K562 (cell line): ENCODE measurements around the gene RNASE8. TPM values are rescaled to one million over a fixed set of nuclear protein-coding genes. Genes with fewer than 3 reads are reported as not detected.

Experiments used
- ATAC-seq: fragments of 200-7000 bp; cut with Tn5 transposase; 3 replicates; pipeline ENCODE4 v1.9.1; 2020; ENCODE audit warnings: moderate library complexity
- BruUV-seq: library from RNA; stranded (reverse); fragments of 400-500 nt; replicated peaks from 2 replicates; lab custom pipeline; 2021; lab: Mats Ljungman, UMichigan
- CTCF ChIA-PET: fragments of 300-600 bp; formaldehyde crosslinking; extraction: SDS; loops from one replicate; lab custom pipeline; 2021; ENCODE audit warnings: low intra/inter-chr PET ratio; lab: Yijun Ruan, JAX
- POLR2A ChIA-PET: fragments of 300-600, 350-650 bp; sonication (Branson Sonifier 250); formaldehyde crosslinking; extraction: SDS; loops from one replicate; lab custom pipeline; 2021; ENCODE audit warnings: antibody characterized with exemption, inconsistent platforms; lab: Yijun Ruan, JAX
- DNase-seq, 4 experiments: peaks; one replicate each; pipeline versions ENCODE4 v3.0.0 to v3.0.0-alpha.2; 2011 to 2018; ENCODE audit warnings: low spot score in 3 of 4, mixed read lengths in 3 of 4; ENCODE audit errors: extremely low read depth in 1 of 4
- FAIRE-seq: peaks from 2 replicates; lab custom pipeline; 2011; peaks lifted over from hg19 to GRCh38; lab: Jason Lieb, UNC
- H2AFZ ChIP-seq: 2 replicates; pipeline ENCODE4 v1.6.0; 2011; ENCODE audit warnings: low read depth, low read length, control low read depth, inconsistent platforms
- H3K27ac ChIP-seq: fragments of 200-600 bp; 3 replicates; pipeline ENCODE4 v1.8.0; 2011; ENCODE audit warnings: low read depth, mild to moderate bottlenecking, control low read depth, inconsistent platforms, low read length, moderate library complexity, mixed read lengths; ENCODE audit errors: extremely low read depth
- H3K27me3 ChIP-seq, 2 experiments: fragments of 300-600 bp in 1 of 2; 2 replicates in 1 of 2; 3 replicates in 1 of 2; pipeline versions ENCODE4 v1.6.0 to v1.8.0; 2011; ENCODE audit warnings: inconsistent platforms in 2 of 2, low read length in 2 of 2, mild to moderate bottlenecking in 1 of 2, mixed read lengths in 1 of 2, moderate library complexity in 1 of 2; ENCODE audit not compliant: control insufficient read depth in 2 of 2, insufficient read depth in 2 of 2
- H3K36me3 ChIP-seq: fragments of 300-600 bp; 3 replicates; pipeline ENCODE4 v1.8.0; 2011; ENCODE audit warnings: mild to moderate bottlenecking, low read length, inconsistent platforms; ENCODE audit not compliant: control insufficient read depth, insufficient read depth
- H3K4me1 ChIP-seq, 2 experiments: fragments of 200-600 bp in 1 of 2; replicated peaks in 1 of 2; 2 replicates in 1 of 2; 3 replicates in 1 of 2; pipeline versions ENCODE4 v1.5.1 to v1.8.0; 2011; ENCODE audit warnings: inconsistent platforms in 2 of 2, low read length in 2 of 2, mild to moderate bottlenecking in 1 of 2, mixed read lengths in 1 of 2, moderate library complexity in 1 of 2; ENCODE audit not compliant: control insufficient read depth in 2 of 2, insufficient read depth in 2 of 2
- H3K4me2 ChIP-seq: 2 replicates; pipeline ENCODE4 v1.6.1; 2011; ENCODE audit warnings: low read length, control low read depth, inconsistent platforms, mixed read lengths; ENCODE audit not compliant: insufficient read depth
- H3K4me3 ChIP-seq: fragments of 200-600 bp; sonication (generic), shearing (Covaris generic); 2 replicates; pipeline ENCODE4 v1.5.1; 2016; ENCODE audit warnings: control low read depth, inconsistent platforms
- H3K79me2 ChIP-seq: fragments of 200-600 bp; 3 replicates; pipeline ENCODE4 v1.8.0; 2011; ENCODE audit warnings: low read length, inconsistent platforms; ENCODE audit not compliant: control insufficient read depth, insufficient read depth
- H3K9ac ChIP-seq, 2 experiments: 2 replicates each; pipeline versions ENCODE4 v1.6.0 to v1.6.1; 2011; ENCODE audit warnings: low read depth in 2 of 2, low read length in 2 of 2, control low read depth in 1 of 2, inconsistent platforms in 1 of 2, mild to moderate bottlenecking in 1 of 2, mixed read lengths in 1 of 2; ENCODE audit not compliant: insufficient read depth in 1 of 2
- H3K9me1 ChIP-seq: one replicate; pipeline ENCODE4 v1.6.0; 2011; ENCODE audit warnings: inconsistent platforms, mild to moderate bottlenecking, low read length, moderate library complexity; ENCODE audit not compliant: control insufficient read depth, insufficient read depth
- H3K9me3 ChIP-seq: replicated peaks from 2 replicates; pipeline ENCODE4 v1.5.1; 2011; ENCODE audit warnings: low read depth, low read length, inconsistent platforms; ENCODE audit not compliant: control insufficient read depth, insufficient read depth
- H4K20me1 ChIP-seq: replicated peaks from 2 replicates; pipeline ENCODE4 v1.6.1; 2011; ENCODE audit warnings: low read length, inconsistent platforms, mixed read lengths; ENCODE audit not compliant: control insufficient read depth, insufficient read depth
- AFF1 ChIP-seq, 2 experiments: fragments of 450-650 bp; IDR thresholded peaks; 2 replicates each; pipeline ENCODE4 v1.6.1; 2018; ENCODE audit warnings: mild to moderate bottlenecking in 2 of 2, low read depth in 1 of 2; ENCODE audit not compliant: partially characterized antibody in 2 of 2
- DPF2 ChIP-seq: fragments of 450-650 bp; IDR thresholded peaks from 2 replicates; pipeline ENCODE4 v1.6.1; 2016
- ERF ChIP-seq: fragments of 450-650 bp; formaldehyde crosslinking; IDR thresholded peaks from 2 replicates; pipeline ENCODE4 v1.4.0; 2020; ENCODE audit warnings: mild to moderate bottlenecking, mixed read lengths
- KAT8 ChIP-seq: fragments of 450-650 bp; IDR thresholded peaks from 2 replicates; pipeline ENCODE4 v1.6.1; 2016; ENCODE audit warnings: low read depth, mild to moderate bottlenecking
- LCOR ChIP-seq: sonication (generic); formaldehyde crosslinking; IDR thresholded peaks from 2 replicates; pipeline ENCODE4 v1.8.0; 2022; ENCODE audit warnings: mild to moderate bottlenecking, missing genetic modification reagents
- WGBS: fragments of 100-300 bp; shearing (Covaris generic); methylation state at CpG from one replicate; pipeline ENCODE4 v1.1.6; 2016; ENCODE audit warnings: low coverage, mixed read lengths; ENCODE audit not compliant: insufficient coverage; ENCODE audit errors: missing lambda C conversion rate; 5-methylcytosine and 5-hydroxymethylcytosine counted together
- in situ Hi-C: fragments of 300-500 bp; cut with MboI; formaldehyde crosslinking; loops from 4 replicates; pipeline ENCODE4 v1.15.0; 2018; ENCODE audit warnings: inconsistent platforms, mixed read lengths
- intact Hi-C: fragments of 100-400 bp; cut with micrococcal nuclease; formaldehyde crosslinking; loops from 2 replicates; pipeline ENCODE4 v1.14.2; 2022
- polyA plus RNA-seq, 8 experiments: library from polyadenylated mRNA; depleted of rRNA in 4 of 8; stranded (reverse) in 5 of 8; unstranded in 3 of 8; fragments of >200 nt; fragmentation: Nextera tagmentation in 2 of 8; fragmentation: Illumina TruSeq in 1 of 8; extraction: Ambion mirVana in 2 of 8; extraction: Trizol in 1 of 8; gene quantifications; 2 replicates each; pipeline versions ENCODE4 v1.2.1 to v1.2.3, GENCODE V29; 2011 to 2014; ENCODE audit warnings: inconsistent platforms in 1 of 8, missing spikeins in 1 of 8
- total RNA-seq, 7 experiments: library from RNA; depleted of rRNA in 6 of 7; stranded (reverse); fragments of >200 nt in 6 of 7; fragmentation: Illumina TruSeq in 2 of 7; extraction: Trizol in 2 of 7; gene quantifications; 2 replicates each; pipeline versions ENCODE4 v1.2.1 to v1.2.3, GENCODE V29; 2011 to 2021; ENCODE audit warnings: low replicate concordance in 1 of 7
- TF ChIP-seq, protein P1 (sequence below): sonication (generic); formaldehyde crosslinking; IDR thresholded peaks from 2 replicates; pipeline ENCODE4 v1.8.0; 2022; ENCODE audit warnings: mild to moderate bottlenecking, low read depth, missing genetic modification reagents
- TF ChIP-seq, protein P2 (sequence below): sonication (generic); formaldehyde crosslinking; IDR thresholded peaks from 2 replicates; pipeline ENCODE4 v1.8.1; 2023; ENCODE audit warnings: missing genetic modification reagents, mild to moderate bottlenecking, borderline replicate concordance
- TF ChIP-seq, protein P3 (sequence below): IDR thresholded peaks from 2 replicates; pipeline ENCODE4 v1.6.1; 2012; ENCODE audit warnings: low read depth, low read length, improper control_type of control experiment, borderline replicate concordance

The RNASE8 gene
- total and polyA plus RNA-seq, 9 of the 15 experiments (the other 6 are each of a cell fraction or from before 2014, with no cell fraction given) = not detected

DNA sequence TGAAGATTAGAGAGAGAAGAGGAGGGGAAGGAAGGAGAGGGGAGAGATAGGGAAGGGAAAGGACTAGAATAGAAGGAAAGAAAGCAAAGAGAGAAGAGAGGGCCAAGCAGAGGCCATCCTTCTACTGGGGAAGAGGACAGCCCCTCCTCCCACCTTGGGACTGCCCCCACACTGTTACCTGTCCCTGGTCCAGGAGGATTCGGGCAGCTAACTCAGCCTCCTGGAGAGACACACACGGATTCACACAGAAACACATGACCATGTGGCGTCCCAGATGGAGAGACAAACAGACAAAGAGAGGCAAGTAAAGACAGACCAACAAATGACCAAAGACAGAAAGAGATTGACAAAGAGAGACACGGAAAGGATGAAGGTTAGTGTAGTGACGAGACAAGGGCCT, 34.9 kb upstream of the RNASE8 start (continued):
- TF ChIP-seq, protein P1, sequence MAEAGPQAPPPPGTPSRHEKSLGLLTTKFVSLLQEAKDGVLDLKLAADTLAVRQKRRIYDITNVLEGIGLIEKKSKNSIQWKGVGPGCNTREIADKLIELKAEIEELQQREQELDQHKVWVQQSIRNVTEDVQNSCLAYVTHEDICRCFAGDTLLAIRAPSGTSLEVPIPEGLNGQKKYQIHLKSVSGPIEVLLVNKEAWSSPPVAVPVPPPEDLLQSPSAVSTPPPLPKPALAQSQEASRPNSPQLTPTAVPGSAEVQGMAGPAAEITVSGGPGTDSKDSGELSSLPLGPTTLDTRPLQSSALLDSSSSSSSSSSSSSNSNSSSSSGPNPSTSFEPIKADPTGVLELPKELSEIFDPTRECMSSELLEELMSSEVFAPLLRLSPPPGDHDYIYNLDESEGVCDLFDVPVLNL (CRISPR knock-in tag) = no peak
- TF ChIP-seq KAT8 = no peak
- TF ChIP-seq, protein P2, sequence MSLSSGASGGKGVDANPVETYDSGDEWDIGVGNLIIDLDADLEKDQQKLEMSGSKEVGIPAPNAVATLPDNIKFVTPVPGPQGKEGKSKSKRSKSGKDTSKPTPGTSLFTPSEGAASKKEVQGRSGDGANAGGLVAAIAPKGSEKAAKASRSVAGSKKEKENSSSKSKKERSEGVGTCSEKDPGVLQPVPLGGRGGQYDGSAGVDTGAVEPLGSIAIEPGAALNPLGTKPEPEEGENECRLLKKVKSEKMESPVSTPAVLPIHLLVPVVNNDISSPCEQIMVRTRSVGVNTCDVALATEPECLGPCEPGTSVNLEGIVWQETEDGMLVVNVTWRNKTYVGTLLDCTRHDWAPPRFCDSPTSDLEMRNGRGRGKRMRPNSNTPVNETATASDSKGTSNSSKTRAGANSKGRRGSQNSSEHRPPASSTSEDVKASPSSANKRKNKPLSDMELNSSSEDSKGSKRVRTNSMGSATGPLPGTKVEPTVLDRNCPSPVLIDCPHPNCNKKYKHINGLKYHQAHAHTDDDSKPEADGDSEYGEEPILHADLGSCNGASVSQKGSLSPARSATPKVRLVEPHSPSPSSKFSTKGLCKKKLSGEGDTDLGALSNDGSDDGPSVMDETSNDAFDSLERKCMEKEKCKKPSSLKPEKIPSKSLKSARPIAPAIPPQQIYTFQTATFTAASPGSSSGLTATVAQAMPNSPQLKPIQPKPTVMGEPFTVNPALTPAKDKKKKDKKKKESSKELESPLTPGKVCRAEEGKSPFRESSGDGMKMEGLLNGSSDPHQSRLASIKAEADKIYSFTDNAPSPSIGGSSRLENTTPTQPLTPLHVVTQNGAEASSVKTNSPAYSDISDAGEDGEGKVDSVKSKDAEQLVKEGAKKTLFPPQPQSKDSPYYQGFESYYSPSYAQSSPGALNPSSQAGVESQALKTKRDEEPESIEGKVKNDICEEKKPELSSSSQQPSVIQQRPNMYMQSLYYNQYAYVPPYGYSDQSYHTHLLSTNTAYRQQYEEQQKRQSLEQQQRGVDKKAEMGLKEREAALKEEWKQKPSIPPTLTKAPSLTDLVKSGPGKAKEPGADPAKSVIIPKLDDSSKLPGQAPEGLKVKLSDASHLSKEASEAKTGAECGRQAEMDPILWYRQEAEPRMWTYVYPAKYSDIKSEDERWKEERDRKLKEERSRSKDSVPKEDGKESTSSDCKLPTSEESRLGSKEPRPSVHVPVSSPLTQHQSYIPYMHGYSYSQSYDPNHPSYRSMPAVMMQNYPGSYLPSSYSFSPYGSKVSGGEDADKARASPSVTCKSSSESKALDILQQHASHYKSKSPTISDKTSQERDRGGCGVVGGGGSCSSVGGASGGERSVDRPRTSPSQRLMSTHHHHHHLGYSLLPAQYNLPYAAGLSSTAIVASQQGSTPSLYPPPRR (CRISPR knock-in tag) = no peak
- no peak for TF ChIP-seq DPF2

GRCh38 chr14:21023174-21023573, 34.4 kb upstream of the RNASE8 start:
- Histone ChIP-seq H3K36me3 (peaks cover 25% of the 10 kb centered on the region; the same call in 1 of the 3 replicates), H3K9ac (peak overlapping the region in 1 of 2 experiments; percentile 58; a peak in 1 of 4 replicates), H3K4me3 (no peak overlapping the region), H4K20me1 (no peaks in the 10 kb centered on the region), H3K4me1 (peaks cover 35 to 39% of the 10 kb centered on the region in 2 experiments), H3K79me2 (peaks cover 21% of the 10 kb centered on the region), H2AFZ (no peak overlapping the region), H3K9me3 (no peaks in the 10 kb centered on the region), H3K27ac (no peak overlapping the region; the same call in 2 of the 3 replicates), H3K27me3 (no peaks in the 10 kb centered on the region), H3K9me1 (peaks cover 2% of the 10 kb centered on the region), H3K4me2 (no peak overlapping the region)
- WGBS = 81% methylated on average over 6 of the region's 7 CpGs
- DNase-seq (no peak), FAIRE-seq (no peak), ATAC-seq (no peak)
- BruUV-seq = no TSS peak
- ChIA-PET CTCF (no interaction called here), POLR2A (interaction anchor here (0.9 to 2.6 kb wide), 4 partner anchors 8 to 145 kb away, joined by 3 to 12 read pairs (median 4); no protein-coding TSS in a partner anchor)
- intact Hi-C loops = no loop called here
- in situ Hi-C loops = no loop called here
- TF ChIP-seq LCOR (CRISPR knock-in tag) (no peak), AFF1 (IDR thresholded peaks at IDR 0.05; ENCODE audit: low read depth in 1 of 2, partially characterized antibody in 2 of 2) (no peak), ERF (CRISPR knock-in tag) (no peak)
- TF ChIP-seq, protein P3, sequence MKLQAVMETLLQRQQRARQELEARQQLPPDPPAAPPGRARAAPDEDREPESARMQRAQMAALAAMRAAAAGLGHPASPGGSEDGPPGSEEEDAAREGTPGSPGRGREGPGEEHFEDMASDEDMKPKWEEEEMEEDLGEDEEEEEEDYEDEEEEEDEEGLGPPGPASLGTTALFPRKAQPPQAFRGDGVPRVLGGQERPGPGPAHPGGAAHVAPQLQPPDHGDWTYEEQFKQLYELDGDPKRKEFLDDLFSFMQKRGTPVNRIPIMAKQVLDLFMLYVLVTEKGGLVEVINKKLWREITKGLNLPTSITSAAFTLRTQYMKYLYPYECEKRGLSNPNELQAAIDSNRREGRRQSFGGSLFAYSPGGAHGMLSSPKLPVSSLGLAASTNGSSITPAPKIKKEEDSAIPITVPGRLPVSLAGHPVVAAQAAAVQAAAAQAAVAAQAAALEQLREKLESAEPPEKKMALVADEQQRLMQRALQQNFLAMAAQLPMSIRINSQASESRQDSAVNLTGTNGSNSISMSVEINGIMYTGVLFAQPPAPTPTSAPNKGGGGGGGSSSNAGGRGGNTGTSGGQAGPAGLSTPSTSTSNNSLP = no peak
